ENCODE data around the gene LMBR1. TPM values are rescaled to one million over a fixed set of nuclear protein-coding genes. Genes with fewer than 3 reads are reported as not detected.

LMBR1 gene
- total and polyA plus RNA-seq, 2 of the 4 experiments (the other 2 are of a cell fraction), result 11.9 to 19.9 TPM

DNA sequence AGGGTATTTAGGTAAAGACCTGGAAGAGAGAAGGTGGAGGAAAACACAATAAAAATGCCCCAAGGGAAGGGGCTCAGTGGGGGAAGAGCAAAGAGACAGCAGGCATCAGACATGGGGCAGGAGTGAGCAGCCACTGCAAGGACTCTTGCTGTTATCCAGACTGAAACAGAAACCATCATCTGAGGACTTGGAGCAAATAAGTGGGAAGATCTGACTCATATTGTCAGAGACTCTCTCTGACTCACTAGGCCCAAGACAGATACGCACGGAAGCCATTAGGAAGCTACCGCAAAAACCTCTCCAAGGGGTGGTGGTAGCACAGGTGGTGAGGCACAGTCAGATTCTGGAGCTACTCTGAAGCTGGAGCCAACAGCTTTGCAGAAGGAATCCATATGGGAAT is 141.7 kb downstream of the LMBR1 start (continued):
- no peak for TF ChIP-seq CEBPB (IDR thresholded peaks at IDR 0.05; ENCODE audit: low read depth, low read length)
- TF ChIP-seq, protein P1, sequence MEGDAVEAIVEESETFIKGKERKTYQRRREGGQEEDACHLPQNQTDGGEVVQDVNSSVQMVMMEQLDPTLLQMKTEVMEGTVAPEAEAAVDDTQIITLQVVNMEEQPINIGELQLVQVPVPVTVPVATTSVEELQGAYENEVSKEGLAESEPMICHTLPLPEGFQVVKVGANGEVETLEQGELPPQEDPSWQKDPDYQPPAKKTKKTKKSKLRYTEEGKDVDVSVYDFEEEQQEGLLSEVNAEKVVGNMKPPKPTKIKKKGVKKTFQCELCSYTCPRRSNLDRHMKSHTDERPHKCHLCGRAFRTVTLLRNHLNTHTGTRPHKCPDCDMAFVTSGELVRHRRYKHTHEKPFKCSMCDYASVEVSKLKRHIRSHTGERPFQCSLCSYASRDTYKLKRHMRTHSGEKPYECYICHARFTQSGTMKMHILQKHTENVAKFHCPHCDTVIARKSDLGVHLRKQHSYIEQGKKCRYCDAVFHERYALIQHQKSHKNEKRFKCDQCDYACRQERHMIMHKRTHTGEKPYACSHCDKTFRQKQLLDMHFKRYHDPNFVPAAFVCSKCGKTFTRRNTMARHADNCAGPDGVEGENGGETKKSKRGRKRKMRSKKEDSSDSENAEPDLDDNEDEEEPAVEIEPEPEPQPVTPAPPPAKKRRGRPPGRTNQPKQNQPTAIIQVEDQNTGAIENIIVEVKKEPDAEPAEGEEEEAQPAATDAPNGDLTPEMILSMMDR (conservative IDR thresholded peaks at IDR 0.05; ENCODE audit: low read depth, low read length), result no peak

DNA sequence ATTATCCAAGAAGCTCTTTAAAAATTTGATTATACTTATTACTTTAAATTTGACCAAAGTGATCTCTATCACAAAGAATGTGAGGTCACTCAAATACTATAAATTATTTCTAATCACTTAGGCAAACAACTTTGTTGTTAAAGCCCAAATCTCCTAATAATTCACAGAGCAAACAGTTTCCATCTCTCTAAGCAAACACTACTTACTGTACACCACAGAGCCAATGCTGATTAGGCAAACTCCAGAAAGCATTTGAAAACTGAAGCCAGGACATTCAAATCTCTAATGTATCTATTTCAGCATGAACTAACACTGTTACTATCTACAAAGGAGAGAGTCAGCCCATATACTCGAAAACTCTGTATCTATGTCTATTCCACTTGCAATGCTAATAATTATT is 145.3 kb downstream of the LMBR1 start:
- no peak overlapping the region for H3K23ac ChIP-seq (ENCODE audit: low read depth, low read length)
- POLR2A ChIA-PET (ENCODE audit: unreplicated experiment), result no interaction called here
- H4K91ac ChIP-seq (ENCODE audit: insufficient read depth, low read depth, low read length), result no peak overlapping the region
- BruUV-seq (replicated peaks), result no TSS peak
- H3K14ac ChIP-seq (replicated peaks; ENCODE audit: low read depth, low read length), result no peak overlapping the region
- H3K9me1 ChIP-seq (ENCODE audit: insufficient read depth, low read length), result no peaks in the 10 kb centered on the region
- CTCF ChIA-PET, result interaction anchor here (1.1 kb wide), 1 partner anchor 16 kb away, joined by 3 read pairs; no protein-coding TSS in a partner anchor
- no peak overlapping the region for H3K4ac ChIP-seq (ENCODE audit: low read depth, low read length)
- no peak overlapping the region for H2BK20ac ChIP-seq (ENCODE audit: low read depth, low read length)
- H4K20me1 ChIP-seq (ENCODE audit: insufficient read depth, low read length), result no peaks in the 10 kb centered on the region
- in situ Hi-C loops (cut with MboI; ENCODE audit: low sequenced_read_pairs), result no loop called here
- H3K9me3 ChIP-seq (ENCODE audit: control insufficient read depth, insufficient read depth, low read length), result no peaks in the 10 kb centered on the region
- no peak overlapping the region for H2AK5ac ChIP-seq (ENCODE audit: low read depth, low read length)
- H3K18ac ChIP-seq (ENCODE audit: low read depth, low read length), result no peak overlapping the region
- intact Hi-C loops (cut with micrococcal nuclease), result no loop called here
- H3K79me1 ChIP-seq (ENCODE audit: low read depth in 1 of 2, low read length in 2 of 2), result peaks cover 0 to 8% of the 10 kb centered on the region in 2 experiments; a peak in 2 of 4 replicates
- H3K4me3 ChIP-seq (ENCODE audit: insufficient read depth, low read depth, low read length), result no peak overlapping the region
- H3K27me3 ChIP-seq (ENCODE audit: control insufficient read depth, insufficient read depth, low read length), result no peaks in the 10 kb centered on the region
- H2AK9ac ChIP-seq (replicated peaks; ENCODE audit: low read depth, low read length, poor library complexity), result no peak overlapping the region
- H3K36me3 ChIP-seq (ENCODE audit: control insufficient read depth, insufficient read depth, low read length), result no peaks in the 10 kb centered on the region
- no peak for ATAC-seq (ENCODE audit: low read depth)
- H3K27ac ChIP-seq (ENCODE audit: insufficient read depth, low read length), result no peak overlapping the region
- H3K4me1 ChIP-seq (ENCODE audit: control insufficient read depth, insufficient read depth, low read length), result peaks cover 10% of the 10 kb centered on the region
- H2BK5ac ChIP-seq (ENCODE audit: low read depth, low read length, poor library complexity, severe bottlenecking), result no peak overlapping the region
- H3K9ac ChIP-seq (ENCODE audit: low read depth, low read length), result no peak overlapping the region
- DNase-seq, result no peak
- no peak overlapping the region for H3K56ac ChIP-seq (ENCODE audit: extremely low read depth, insufficient read depth, low read length)
- dilution Hi-C loops (cut with HindIII; ENCODE audit: low sequenced_read_pairs, unreplicated experiment), result no loop called here
- no peak overlapping the region for H2BK120ac ChIP-seq (ENCODE audit: low read depth, low read length)
- no peak overlapping the region for H2AFZ ChIP-seq (replicated peaks; ENCODE audit: low read length, poor library complexity)
- no peak overlapping the region for H3K4me2 ChIP-seq (ENCODE audit: low read depth, low read length)
- no peak overlapping the region for H4K8ac ChIP-seq (ENCODE audit: low read depth in 2 of 2, low read length in 2 of 2)
- no CpG with 5 or more reads among the region's 1 CpG for WGBS, 2 experiments (ENCODE audit: extremely low coverage in 2 of 2, insufficient read length in 1 of 2)
- no peak overlapping the region for H2BK15ac ChIP-seq (ENCODE audit: low read depth, low read length)
- H4K5ac ChIP-seq (ENCODE audit: low read depth, low read length), result no peak overlapping the region
- TF ChIP-seq, protein P1 (conservative IDR thresholded peaks at IDR 0.05; ENCODE audit: low read depth, low read length), result no peak
- TF ChIP-seq RCOR1 (IDR thresholded peaks at IDR 0.05; ENCODE audit: insufficient replicate concordance, low read length) (no peak), SMC3 (IDR thresholded peaks at IDR 0.05; ENCODE audit: low read depth, low read length) (no peak), CHD1 (IDR thresholded peaks at IDR 0.05; ENCODE audit: low read depth, low read length) (no peak), POLR2A (IDR thresholded peaks at IDR 0.05; ENCODE audit: low read depth, low read length) (no peak), CEBPB (IDR thresholded peaks at IDR 0.05; ENCODE audit: low read depth, low read length) (no peak), MAFK (IDR thresholded peaks at IDR 0.05; ENCODE audit: low read depth, low read length) (no peak), MXI1 (IDR thresholded peaks at IDR 0.05; ENCODE audit: borderline replicate concordance, low read depth, low read length) (no peak), RAD21 (IDR thresholded peaks at IDR 0.05; ENCODE audit: low read length) (no peak), NFE2L2 (IDR thresholded peaks at IDR 0.05; ENCODE audit: low read depth, low read length) (no peak), RFX5 (IDR thresholded peaks at IDR 0.05; ENCODE audit: low read depth, low read length) (no peak), FOS (IDR thresholded peaks at IDR 0.05; ENCODE audit: low read depth, low read length) (no peak), MAZ (IDR thresholded peaks at IDR 0.05; ENCODE audit: borderline replicate concordance, low read depth, low read length) (no peak), BHLHE40 (IDR thresholded peaks at IDR 0.05; ENCODE audit: low read depth, low read length) (no peak)

Data from IMR-90 (cell line).